Activated T-helper 1 cell treated with anti-CD3 and anti-CD28 coated beads, Interleukin-12 subunit alpha, Interleukin-12 subunit beta, Interleukin-2, Interleukin-4 antibody, amounts not matched to agents 30 ng/mL and 10 ng/mL and 1 ng/mL, durations not matched to agents 14 hours and 24 hours and 36 hours (primary cell): ENCODE results near the gene PEF1. TPM values are rescaled to one million over a fixed set of nuclear protein-coding genes. Genes with fewer than 3 reads are reported as not detected.

Experiments used
- DNase-seq: peaks from one replicate; pipeline ENCODE4 v3.0.0; 2021; ENCODE audit warnings: low spot score
- H3K27ac Mint-ChIP-seq: one replicate; pipeline ENCODE4 v1.8.0; 2021; ENCODE audit warnings: mild to moderate bottlenecking, mixed read lengths
- H3K27me3 Mint-ChIP-seq: one replicate; pipeline ENCODE4 v1.8.0; 2022; ENCODE audit warnings: mild to moderate bottlenecking, moderate library complexity, mixed read lengths; ENCODE audit not compliant: insufficient read depth
- H3K36me3 Mint-ChIP-seq: one replicate; pipeline ENCODE4 v1.8.0; 2021; ENCODE audit warnings: low read depth, mixed read lengths
- H3K4me1 Mint-ChIP-seq: one replicate; pipeline ENCODE4 v1.8.0; 2021; ENCODE audit warnings: low read depth, mixed read lengths
- H3K4me3 Mint-ChIP-seq: one replicate; pipeline ENCODE4 v1.8.0; 2021; ENCODE audit warnings: mild to moderate bottlenecking, moderate library complexity, mixed read lengths
- H3K9me3 Mint-ChIP-seq: one replicate; pipeline ENCODE4 v1.8.0; 2021; ENCODE audit warnings: mixed read lengths
- intact Hi-C: fragments of 100-400 bp; cut with micrococcal nuclease; formaldehyde crosslinking; loops from one replicate; pipeline ENCODE4 v1.15.1; 2024
- total RNA-seq: library from RNA; stranded (reverse); gene quantifications from 2 replicates; pipeline ENCODE4 v1.2.3, GENCODE V29; 2022

The PEF1 gene
- total RNA-seq, 1 donor from 2014 or later, result 57.6 TPM

DNA sequence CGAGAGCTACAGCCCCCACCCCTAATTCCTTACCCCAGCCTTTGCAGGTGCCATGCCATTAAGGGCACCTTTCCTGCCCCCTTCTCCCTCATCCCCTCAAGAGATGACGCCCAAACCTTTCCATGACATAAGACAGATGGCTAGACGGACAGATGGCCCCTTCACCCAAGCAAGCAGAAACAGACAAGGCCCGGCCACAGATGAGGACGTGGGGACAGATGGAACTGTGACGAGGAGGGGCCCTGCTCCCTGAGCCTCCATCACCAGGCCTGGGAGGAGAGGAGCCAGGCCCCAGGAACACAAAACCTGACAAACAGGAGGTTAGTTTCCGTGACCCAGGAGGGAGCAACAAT, 24.7 kb upstream of the PEF1 start:
- Mint-ChIP-seq H3K4me3 (no peak overlapping the region), H3K27me3 (peaks cover 22% of the 10 kb centered on the region), H3K4me1 (peaks cover 6% of the 10 kb centered on the region), H3K9me3 (no peaks in the 10 kb centered on the region), H3K27ac (no peak overlapping the region), H3K36me3 (no peaks in the 10 kb centered on the region)
- DNase-seq, result no peak
- intact Hi-C loops, result no loop called here

DNA sequence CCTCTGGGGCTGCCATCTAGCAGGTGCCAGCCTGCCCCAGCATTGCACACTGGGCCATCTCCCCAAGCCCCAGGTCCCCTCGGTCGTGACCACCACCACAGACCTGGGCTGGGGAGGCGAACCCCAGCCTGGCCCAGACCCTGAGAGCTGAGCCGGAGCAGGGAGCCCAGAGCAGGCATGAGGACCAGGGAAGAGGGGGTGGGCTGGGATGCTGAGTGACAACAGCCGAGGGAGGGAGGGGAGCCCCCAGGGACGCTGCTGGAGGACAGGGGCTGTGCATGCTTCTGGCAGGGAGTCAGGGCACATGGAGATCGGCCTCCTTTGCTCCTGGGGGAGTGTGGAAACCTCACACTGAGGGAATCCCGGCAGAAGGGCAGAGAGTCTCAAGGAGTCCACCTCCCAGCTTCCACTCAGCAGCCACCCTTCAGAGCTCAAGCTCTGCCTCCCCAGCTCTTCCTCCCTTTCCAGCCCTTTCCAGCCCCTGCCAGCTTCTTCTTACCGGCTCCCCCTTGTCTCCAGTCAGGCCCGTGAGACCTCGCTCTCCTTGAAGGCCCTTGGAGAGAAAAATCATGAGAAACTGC, 23.7 kb upstream of the PEF1 start:
- intact Hi-C loops, result no loop called here
- Mint-ChIP-seq H3K27me3 (peaks cover 27% of the 10 kb centered on the region), H3K4me3 (no peak overlapping the region), H3K9me3 (no peaks in the 10 kb centered on the region), H3K27ac (no peak overlapping the region), H3K4me1 (peaks cover 6% of the 10 kb centered on the region), H3K36me3 (no peaks in the 10 kb centered on the region)
- DNase-seq, result no peak

DNA sequence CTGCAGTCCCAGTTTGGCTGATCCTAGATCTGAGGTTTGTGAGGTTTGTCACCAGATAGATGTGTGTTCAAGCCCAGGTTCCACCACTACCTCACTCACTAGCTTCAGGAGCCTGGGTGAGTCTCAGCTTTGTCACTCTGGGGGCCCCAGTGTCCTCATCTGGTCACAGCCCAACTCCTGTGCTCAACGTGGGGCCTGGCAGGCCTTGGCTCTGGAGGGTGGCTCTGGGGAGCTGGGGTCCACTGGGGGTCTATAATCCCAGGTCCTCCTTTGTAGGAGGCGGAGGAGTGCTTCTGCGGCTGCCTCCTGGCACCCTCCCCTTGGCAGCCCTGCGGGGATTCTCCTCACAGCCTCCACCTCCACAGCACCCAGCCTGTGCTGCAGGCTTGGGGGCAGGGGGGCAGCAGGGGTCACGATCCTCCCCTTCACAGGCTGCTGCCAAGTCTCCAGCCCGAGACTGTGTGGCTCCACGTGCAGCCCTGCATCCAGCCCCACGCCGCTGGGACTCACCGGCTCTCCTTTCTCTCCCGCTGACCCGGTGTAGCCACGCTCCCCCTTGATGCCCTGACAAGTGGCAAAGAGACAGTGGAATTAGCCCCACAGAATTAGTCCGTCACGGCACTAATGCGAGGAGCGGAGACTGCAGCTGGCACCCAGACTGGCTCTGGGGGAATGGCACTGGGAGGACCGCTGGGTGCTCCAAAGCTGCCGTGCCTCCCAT, 22.5 kb upstream of the PEF1 start:
- H3K4me3 Mint-ChIP-seq, result no peak overlapping the region
- intact Hi-C loops, result no loop called here
- no peak for DNase-seq
- peaks cover 27% of the 10 kb centered on the region for H3K27me3 Mint-ChIP-seq
- no peaks in the 10 kb centered on the region for H3K36me3 Mint-ChIP-seq
- H3K27ac Mint-ChIP-seq, result no peak overlapping the region
- H3K4me1 Mint-ChIP-seq, result peaks cover 6% of the 10 kb centered on the region
- H3K9me3 Mint-ChIP-seq, result no peaks in the 10 kb centered on the region

DNA sequence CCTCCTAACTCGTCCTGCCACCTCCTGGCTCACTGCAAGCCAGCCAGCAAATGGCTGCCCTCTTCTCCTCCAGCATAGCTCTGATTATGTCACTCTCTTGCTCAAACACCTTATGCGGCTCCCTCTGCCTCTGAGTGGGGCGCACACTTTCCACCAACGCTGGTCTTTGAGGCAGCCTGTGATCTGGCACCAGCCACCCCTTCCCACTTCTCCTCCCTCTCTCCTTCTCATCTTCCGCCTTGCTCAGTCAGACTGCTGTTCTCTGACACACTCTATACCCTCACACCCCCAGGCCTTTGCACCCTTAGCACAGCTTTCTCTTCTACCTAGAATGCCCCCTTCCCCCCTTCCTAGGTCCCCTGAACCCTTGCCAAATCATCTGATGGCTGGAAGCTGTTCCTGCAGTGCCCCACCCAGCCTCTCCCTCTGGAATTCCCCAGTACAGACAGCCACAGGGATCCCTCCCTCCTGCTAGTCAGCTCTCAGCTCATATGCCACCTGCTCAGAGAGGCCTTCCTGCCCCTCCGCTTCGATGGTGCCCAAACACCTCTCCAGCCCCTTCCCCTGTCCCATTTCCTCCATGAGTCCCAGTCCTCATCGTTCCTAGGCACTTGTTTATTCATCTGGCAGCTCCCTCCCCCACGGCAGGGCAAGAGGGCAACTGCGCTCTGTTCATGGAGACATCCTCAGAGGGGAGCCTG, 21.7 kb upstream of the PEF1 start:
- Mint-ChIP-seq H3K27me3 (peaks cover 27% of the 10 kb centered on the region), H3K36me3 (no peaks in the 10 kb centered on the region), H3K4me1 (peaks cover 6% of the 10 kb centered on the region), H3K27ac (no peak overlapping the region), H3K4me3 (no peak overlapping the region), H3K9me3 (no peaks in the 10 kb centered on the region)
- no peak for DNase-seq
- intact Hi-C loops, result no loop called here

DNA sequence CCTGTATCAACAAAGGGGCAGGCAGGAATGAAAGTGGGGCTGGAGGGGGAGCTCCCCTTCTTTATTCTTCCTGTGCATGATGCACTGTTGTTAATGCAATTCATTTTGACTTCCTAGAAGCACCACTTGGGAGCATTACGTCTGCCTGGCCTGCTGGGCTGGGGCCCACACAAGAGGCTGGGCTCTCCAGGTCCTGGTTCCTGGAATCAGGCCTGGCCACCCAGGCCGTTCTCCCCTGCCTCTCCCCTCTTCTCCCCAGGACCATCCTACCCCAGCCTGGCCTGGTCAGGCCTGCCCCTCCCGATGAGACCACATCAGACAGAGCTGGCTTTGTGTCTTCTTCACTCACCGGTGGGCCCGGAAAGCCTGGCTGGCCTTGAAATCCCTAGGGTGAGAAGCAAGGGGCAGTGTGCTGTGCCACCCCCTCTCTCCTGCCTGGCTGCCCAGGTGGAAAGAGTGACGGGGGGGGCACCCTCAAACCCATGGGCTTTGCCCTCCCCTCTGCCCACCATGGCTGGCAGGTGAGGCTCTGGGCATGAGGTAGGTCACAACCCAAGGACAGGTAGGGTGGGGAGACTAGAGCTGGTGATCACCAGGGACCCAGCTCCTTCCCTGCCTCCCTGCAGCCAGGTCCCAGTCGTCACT, 20.7 kb upstream of the PEF1 start:
- H3K27me3 Mint-ChIP-seq, result peaks cover 18% of the 10 kb centered on the region
- intact Hi-C loops, result loop anchor here (2.0 kb wide), 1 partner anchor 39 kb away; the partner anchor contains the start of gene COL16A1
- H3K9me3 Mint-ChIP-seq, result no peaks in the 10 kb centered on the region
- H3K36me3 Mint-ChIP-seq, result no peaks in the 10 kb centered on the region
- H3K4me1 Mint-ChIP-seq, result peaks cover 5% of the 10 kb centered on the region
- H3K27ac Mint-ChIP-seq, result no peak overlapping the region
- H3K4me3 Mint-ChIP-seq, result no peak overlapping the region
- DNase-seq, result no peak

DNA sequence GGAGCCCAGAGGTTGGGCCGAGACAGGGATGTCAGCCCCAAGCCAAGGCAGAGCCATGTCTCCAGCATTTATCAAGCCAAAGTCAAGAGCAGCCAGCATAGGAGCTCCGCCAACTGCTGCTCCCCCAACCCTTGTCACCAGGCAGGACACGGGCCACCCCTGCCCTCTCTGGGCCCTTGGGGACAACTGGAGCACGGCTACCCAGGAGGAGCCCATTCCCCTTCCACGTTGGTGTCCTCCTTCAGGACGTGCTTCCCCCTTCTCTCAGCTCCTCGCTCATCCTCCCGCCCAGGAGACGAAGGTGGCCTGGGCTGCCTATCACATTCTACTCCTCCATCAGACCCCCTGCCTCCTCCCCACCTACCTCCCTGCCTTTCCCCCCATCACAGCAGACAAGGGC, 19.9 kb upstream of the PEF1 start:
- H3K4me1 Mint-ChIP-seq, result no peaks in the 10 kb centered on the region
- H3K9me3 Mint-ChIP-seq, result no peaks in the 10 kb centered on the region
- H3K27ac Mint-ChIP-seq, result no peak overlapping the region
- intact Hi-C loops, result loop anchor here (1.0 to 2.0 kb wide), 2 partner anchors 40 to 125 kb away; partner anchors contain the start of gene COL16A1
- H3K4me3 Mint-ChIP-seq, result no peak overlapping the region
- H3K27me3 Mint-ChIP-seq, result peaks cover 11% of the 10 kb centered on the region
- no peaks in the 10 kb centered on the region for H3K36me3 Mint-ChIP-seq
- DNase-seq, result no peak

DNA sequence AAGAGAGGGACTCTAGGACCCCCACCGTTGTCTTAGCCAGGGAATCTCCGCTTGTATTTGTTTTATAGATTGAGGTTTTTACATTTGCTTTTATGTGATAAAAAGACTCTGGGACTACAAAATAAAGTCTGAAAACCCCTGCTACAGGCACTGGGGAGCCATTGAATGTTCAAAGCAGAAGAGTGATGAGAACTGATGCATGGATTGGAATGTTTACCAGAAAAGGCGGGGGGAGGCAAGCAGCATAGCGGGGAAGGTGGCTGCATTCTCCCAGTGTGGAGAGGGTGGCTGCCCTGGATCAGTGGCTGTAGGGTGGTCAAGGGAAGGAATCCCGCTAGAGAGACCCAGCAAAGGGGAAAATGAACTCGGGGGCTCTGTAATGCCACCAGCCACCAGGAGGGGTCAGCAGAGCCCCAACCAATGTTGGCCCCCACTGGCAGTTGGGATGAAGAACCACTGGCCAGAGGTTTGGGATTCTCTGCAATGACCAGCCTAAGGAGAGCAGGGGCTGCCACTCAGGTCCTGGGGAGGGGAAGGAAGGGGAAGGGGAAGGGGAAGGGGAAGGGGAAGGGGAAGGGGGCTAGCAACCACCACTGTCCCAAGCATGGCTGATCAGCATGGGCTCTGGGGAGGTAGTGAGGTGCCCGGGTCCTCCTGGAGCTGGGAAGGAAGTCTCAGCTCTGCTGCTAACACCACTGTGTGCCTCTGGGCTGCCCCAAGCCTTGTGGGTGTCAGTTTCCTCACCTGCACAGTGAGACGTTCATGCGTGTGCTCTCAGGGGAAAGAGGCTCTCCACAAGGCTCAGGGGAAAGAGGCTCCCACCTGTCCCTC, 19.2 kb upstream of the PEF1 start:
- no peak overlapping the region for H3K27ac Mint-ChIP-seq
- H3K9me3 Mint-ChIP-seq, result no peaks in the 10 kb centered on the region
- H3K4me3 Mint-ChIP-seq, result no peak overlapping the region
- H3K36me3 Mint-ChIP-seq, result no peaks in the 10 kb centered on the region
- DNase-seq, result peak; percentile 27
- no peaks in the 10 kb centered on the region for H3K4me1 Mint-ChIP-seq
- peaks cover 10% of the 10 kb centered on the region for H3K27me3 Mint-ChIP-seq
- intact Hi-C loops, result loop anchor here (1.0 to 2.0 kb wide), 4 partner anchors 41 to 125 kb away; partner anchors contain the start of gene COL16A1

DNA sequence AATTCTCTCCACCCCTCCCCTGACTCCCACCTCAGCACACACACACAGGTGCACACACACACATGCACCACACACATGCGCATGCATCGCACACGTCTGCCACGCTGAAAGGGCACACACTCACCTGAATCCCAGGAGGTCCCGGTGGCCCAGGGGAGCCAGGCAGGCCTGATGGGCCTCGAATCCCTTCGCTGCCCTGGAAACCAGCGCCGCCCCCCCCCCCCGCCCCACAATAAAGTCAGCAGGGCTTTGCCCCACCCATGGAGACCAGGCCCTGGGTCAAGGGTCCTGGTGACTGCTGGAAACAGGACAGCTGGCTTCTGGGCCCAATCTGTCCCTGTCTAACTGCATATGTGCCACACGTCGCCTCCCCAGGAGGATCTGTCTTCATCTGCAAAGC, 17.8 kb upstream of the PEF1 start:
- Mint-ChIP-seq H3K4me1 (no peaks in the 10 kb centered on the region), H3K4me3 (no peak overlapping the region), H3K27ac (no peak overlapping the region), H3K36me3 (no peaks in the 10 kb centered on the region), H3K9me3 (no peaks in the 10 kb centered on the region), H3K27me3 (peaks cover 10% of the 10 kb centered on the region)
- no peak for DNase-seq
- intact Hi-C loops, result loop anchor here (2.0 kb wide), 1 partner anchor 52 kb away; no protein-coding TSS in a partner anchor

DNA sequence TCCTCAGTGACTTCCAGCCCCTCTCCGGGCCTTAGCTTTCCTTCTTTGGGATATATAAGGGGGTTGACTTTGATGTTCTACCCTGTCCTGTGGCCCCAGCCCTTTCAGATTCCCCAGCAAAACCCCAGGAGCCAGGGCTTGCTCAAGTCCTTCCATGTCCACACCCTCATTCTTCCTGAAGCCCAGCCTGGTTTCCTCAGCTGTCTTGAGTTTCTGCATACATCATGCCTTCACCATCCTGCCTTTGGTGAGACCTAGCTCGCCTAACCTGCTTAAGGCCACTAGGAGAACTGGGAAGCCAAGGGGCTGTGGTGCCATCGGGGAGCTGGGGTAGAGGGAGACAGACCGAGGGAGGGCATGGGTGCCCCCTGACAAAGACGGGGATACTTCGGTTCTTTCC, 17.2 kb upstream of the PEF1 start:
- DNase-seq, result no peak
- Mint-ChIP-seq H3K27ac (no peak overlapping the region), H3K36me3 (no peaks in the 10 kb centered on the region), H3K9me3 (no peaks in the 10 kb centered on the region), H3K4me3 (no peak overlapping the region), H3K4me1 (no peaks in the 10 kb centered on the region), H3K27me3 (peaks cover 10% of the 10 kb centered on the region)
- intact Hi-C loops, result loop anchor here (2.0 kb wide), 1 partner anchor 53 kb away; no protein-coding TSS in a partner anchor

DNA sequence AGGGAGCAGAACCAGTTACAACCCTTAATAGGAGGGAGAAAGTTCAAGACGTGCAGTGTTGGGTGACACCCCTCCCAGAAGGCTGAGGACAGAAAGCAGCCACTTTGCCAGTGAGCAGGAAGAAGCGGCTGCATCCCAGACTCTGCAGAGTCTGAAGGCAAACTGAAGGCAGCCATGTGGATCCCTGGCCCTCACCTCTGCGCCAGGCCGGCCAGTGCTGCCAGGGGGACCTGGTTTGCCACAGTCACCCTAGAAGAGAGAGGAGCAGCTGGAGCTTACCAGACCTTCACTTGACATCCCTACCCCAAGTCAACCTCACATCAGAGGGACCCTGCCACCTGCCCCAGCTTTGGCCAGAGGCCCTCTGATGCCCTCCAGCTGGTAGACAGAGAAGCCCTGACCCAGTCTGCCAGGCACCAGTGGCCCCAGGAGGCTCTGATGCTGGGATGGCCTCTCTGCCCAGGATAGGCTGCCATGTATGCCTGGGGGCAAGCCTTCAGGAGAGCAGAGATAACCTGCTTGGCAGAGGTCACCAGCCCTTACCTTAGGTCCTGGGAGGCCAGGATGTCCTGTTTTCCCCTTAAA, 16.3 kb upstream of the PEF1 start:
- Mint-ChIP-seq H3K4me1 (no peaks in the 10 kb centered on the region), H3K4me3 (no peak overlapping the region), H3K9me3 (no peaks in the 10 kb centered on the region), H3K27me3 (peaks cover 8% of the 10 kb centered on the region), H3K36me3 (no peaks in the 10 kb centered on the region), H3K27ac (no peak overlapping the region)
- intact Hi-C loops, result no loop called here
- no peak for DNase-seq

DNA sequence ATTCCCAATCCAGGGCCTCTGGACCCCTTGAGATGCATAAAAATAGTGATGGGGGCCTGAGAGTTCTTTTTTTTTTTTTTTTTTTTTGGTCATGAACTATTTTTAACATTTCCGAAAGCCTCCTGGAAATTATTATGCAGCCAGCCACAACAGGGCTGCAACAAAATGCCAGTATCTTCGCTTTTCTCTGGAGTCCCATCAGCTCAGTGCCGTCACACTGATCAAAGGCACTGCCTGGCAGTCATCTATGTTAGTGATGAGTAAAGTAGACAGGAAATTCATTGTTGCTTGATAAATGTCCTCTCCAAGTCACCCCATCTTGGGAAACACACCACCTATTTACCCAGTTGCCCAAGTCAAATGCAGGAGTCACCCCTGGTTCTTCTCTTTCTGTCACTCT, 15.2 kb upstream of the PEF1 start:
- no peak overlapping the region for H3K27ac Mint-ChIP-seq
- no peaks in the 10 kb centered on the region for H3K4me1 Mint-ChIP-seq
- no peaks in the 10 kb centered on the region for H3K36me3 Mint-ChIP-seq
- H3K4me3 Mint-ChIP-seq, result no peak overlapping the region
- no peak for DNase-seq
- intact Hi-C loops, result no loop called here
- no peaks in the 10 kb centered on the region for H3K9me3 Mint-ChIP-seq
- peaks cover 5% of the 10 kb centered on the region for H3K27me3 Mint-ChIP-seq

DNA sequence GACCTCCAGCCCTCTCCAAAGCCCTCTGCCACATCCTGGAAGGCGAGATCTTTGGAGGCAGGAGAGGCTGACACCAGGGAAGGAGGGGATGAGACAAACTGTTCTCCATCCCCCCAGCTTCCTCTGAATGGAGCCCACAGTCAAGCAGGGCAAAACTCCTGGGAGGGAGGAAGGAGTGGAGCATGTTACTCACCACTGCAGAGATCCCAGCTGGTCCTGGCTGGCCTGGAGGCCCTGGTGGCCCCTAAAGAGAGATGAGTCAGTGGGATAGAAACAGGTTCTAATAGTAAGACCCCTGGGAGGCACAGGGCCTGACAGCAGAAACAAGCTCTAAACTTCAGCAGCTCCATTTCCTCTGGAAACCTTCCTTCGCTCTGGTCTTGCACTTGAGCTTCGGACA, 14.0 kb upstream of the PEF1 start:
- Mint-ChIP-seq H3K4me3 (no peak overlapping the region), H3K27me3 (peaks cover 6% of the 10 kb centered on the region), H3K36me3 (no peaks in the 10 kb centered on the region), H3K27ac (no peak overlapping the region), H3K9me3 (no peaks in the 10 kb centered on the region), H3K4me1 (no peaks in the 10 kb centered on the region)
- no peak for DNase-seq
- intact Hi-C loops, result no loop called here
